Heart left ventricle (tissue), 16 donors: ENCODE data around the gene CCDC70. TPM values are rescaled to one million over a fixed set of nuclear protein-coding genes. Genes with fewer than 3 reads are reported as not detected.

ENCODE experiments used
- ATAC-seq, 4 donors: fragments of 200-7000 bp; cut with Tn5 transposase; one replicate each; pipeline ENCODE4 v1.9.1; 2020 to 2022; ENCODE audit warnings: moderate library complexity in 4 of 4, mild to moderate bottlenecking in 3 of 4, moderate number of reproducible peaks in 1 of 4
- DNase-seq, 5 donors: peaks; one replicate each; pipeline ENCODE4 v3.0.0-alpha.2; 2020
- H3K27ac ChIP-seq, 12 donors: fragments of 200-600 bp; sonication (generic) in 4 of 12; one replicate each; pipeline versions ENCODE4 v1.5.0 to v1.8.0; 2016 to 2022; ENCODE audit warnings: mild to moderate bottlenecking in 2 of 12
- H3K27me3 ChIP-seq, 9 donors: fragments of 200-600 bp; sonication (generic) in 2 of 9; one replicate each; pipeline versions ENCODE4 v1.5.1 to v1.8.0; 2016 to 2022; ENCODE audit warnings: mild to moderate bottlenecking in 3 of 9
- H3K36me3 ChIP-seq, 9 donors: fragments of 200-600 bp; sonication (generic) in 2 of 9; one replicate each; pipeline versions ENCODE4 v1.5.0 to v1.8.0; 2018 to 2022; ENCODE audit warnings: mild to moderate bottlenecking in 2 of 9
- H3K4me1 ChIP-seq, 12 donors: fragments of 200-600 bp; sonication (generic) in 4 of 12; one replicate each; pipeline versions ENCODE4 v1.5.0 to v1.8.0; 2016 to 2022; ENCODE audit warnings: mild to moderate bottlenecking in 3 of 12
- H3K4me3 ChIP-seq, 12 donors: fragments of 200-600 bp; sonication (generic) in 4 of 12; one replicate each; pipeline versions ENCODE4 v1.5.0 to v1.8.0; 2017 to 2022; ENCODE audit warnings: mild to moderate bottlenecking in 9 of 12, moderate library complexity in 4 of 12
- H3K9me3 ChIP-seq, 12 donors: fragments of 200-600 bp; sonication (generic) in 4 of 12; one replicate each; pipeline versions ENCODE4 v1.5.0 to v1.8.0; 2016 to 2022; ENCODE audit warnings: mild to moderate bottlenecking in 1 of 12
- POLR2A ChIP-seq, 2 donors: fragments of 450-650 bp; IDR thresholded peaks; one replicate each; pipeline ENCODE4 v1.6.1; 2017; ENCODE audit warnings: antibody characterized with exemption in 2 of 2, mild to moderate bottlenecking in 2 of 2, moderate library complexity in 2 of 2
- WGBS, 4 donors: extraction: QIAGEN DNeasy Blood & Tissue Kit in 2 of 4; methylation state at CpG; one replicate each; pipeline versions ENCODE4 v1.1.5 to v1.1.7; 2013 to 2018; 5-methylcytosine and 5-hydroxymethylcytosine counted together
- intact Hi-C, 10 donors: fragments of 100-400 bp; cut with DNase I; formaldehyde crosslinking; loops; one replicate each; pipeline versions ENCODE4 v1.11.1 to v1.14.2; 2022
- polyA plus RNA-seq, 2 donors: library from polyadenylated mRNA; stranded (reverse); fragments of 200-250 nt; gene quantifications; one replicate each; pipeline ENCODE4 v1.2.3, GENCODE V29; 2013
- total RNA-seq, 9 donors: library from RNA; depleted of rRNA in 2 of 9; stranded (reverse); fragments of >200 nt in 2 of 9; fragmentation: NEBNext Ultra II Directional in 3 of 9; extraction: Animal tissue kit (Norgen Biotek cat#: 25700) in 3 of 9; gene quantifications; one replicate each; pipeline versions ENCODE4 v1.1.0 to v1.2.4, GENCODE V29; 2016 to 2023
- TF ChIP-seq, protein P1 (sequence below), 12 donors: fragments of 200-600 bp; sonication (generic) in 4 of 12; IDR thresholded peaks; one replicate each; pipeline versions ENCODE4 v1.5.0 to v1.8.0; 2018 to 2022; ENCODE audit warnings: antibody characterized with exemption in 12 of 12, mild to moderate bottlenecking in 5 of 12
- donor health status: ischemic (EF 13 %, LVEDD 7.1; RV severe dilation, severe dysfunction).
- donor health status: healthy with polysubstance abuse.
- donor health status: DM: no; HTN: yes; CAD: no.
- donor health status: DM: no; HTN: no; CAD: no.
- donor health status: ischemic (EF 25% LVEDD 6.9; RV normal size, moderate dysfunction).
- donor health status: ischemic (EF 25% LVEDD 5.7; RV mildly dilated, moderate dysfunction).
- donor health status: healthy.
- donor health status: DM: yes; HTN: yes; CAD: no.
- donor health status: ischemic (EF 35%, LVEDD 5.7; RV mildly dilated, moderate dysfunction).
- donor health status: nonischemic (EF 11% LVEDD 7.7; RV severe dilation, severe dysfunction).
- donor health status: DM: yes; HTN: yes; CAD: no.
- donor health status: PGD.
- donor health status: ischemic (EF 29% LVEDD 5.4; RV normal size, mild dysfunction).
- donor health status: nonischemic (EF 23%, LVEDD 6.1; RV moderate dilation, normal function).

The CCDC70 gene
- total and polyA plus RNA-seq, 11 donors = not detected

DNA sequence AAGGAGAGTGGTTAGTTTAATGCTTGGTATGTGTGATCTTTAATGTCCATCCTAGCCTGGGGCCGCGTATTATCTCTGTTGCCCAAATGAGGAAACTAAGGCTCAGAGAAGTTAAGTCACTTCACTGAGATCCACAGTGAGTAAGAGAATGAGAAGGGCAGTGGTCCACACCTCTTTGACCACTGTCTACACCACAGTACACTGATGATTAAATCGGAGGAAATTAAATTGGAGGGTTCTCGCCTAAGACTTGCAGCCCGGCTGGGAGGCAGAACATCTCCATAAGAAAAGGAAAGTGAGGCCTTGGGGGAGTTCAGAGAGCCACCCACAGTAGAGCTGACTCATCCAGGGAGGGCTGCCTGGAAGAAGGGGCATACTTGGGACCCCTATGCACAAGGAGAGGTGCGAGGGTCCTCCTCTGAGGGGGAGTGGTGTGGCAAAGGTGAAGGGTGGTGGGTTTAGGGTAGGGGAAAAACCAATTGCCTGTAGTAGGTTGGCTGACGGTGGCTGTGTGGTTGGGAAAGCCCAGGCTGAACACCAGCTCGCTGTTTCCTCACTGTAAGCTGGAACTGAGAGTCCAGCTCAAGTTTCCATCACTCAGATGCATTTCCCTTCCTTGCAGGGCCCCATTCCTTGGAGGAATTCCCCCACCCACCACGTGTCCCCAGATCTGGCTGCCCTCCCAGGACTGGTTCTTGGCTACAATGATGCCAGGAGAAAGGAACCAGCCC, 42.8 kb upstream of the CCDC70 start:
- Histone ChIP-seq H3K27me3 (no peaks in the 10 kb centered on the region), H3K4me1 (peaks cover 0 to 62% (median 23%) of the 10 kb centered on the region in 12 donors), H3K27ac (peak overlapping the region in 11 of 12 donors; percentile 9 to 83 (median 58)), H3K9me3 (no peaks in the 10 kb centered on the region), H3K4me3 (no peak overlapping the region), H3K36me3 (no peaks in the 10 kb centered on the region)
- TF ChIP-seq, protein P1, sequence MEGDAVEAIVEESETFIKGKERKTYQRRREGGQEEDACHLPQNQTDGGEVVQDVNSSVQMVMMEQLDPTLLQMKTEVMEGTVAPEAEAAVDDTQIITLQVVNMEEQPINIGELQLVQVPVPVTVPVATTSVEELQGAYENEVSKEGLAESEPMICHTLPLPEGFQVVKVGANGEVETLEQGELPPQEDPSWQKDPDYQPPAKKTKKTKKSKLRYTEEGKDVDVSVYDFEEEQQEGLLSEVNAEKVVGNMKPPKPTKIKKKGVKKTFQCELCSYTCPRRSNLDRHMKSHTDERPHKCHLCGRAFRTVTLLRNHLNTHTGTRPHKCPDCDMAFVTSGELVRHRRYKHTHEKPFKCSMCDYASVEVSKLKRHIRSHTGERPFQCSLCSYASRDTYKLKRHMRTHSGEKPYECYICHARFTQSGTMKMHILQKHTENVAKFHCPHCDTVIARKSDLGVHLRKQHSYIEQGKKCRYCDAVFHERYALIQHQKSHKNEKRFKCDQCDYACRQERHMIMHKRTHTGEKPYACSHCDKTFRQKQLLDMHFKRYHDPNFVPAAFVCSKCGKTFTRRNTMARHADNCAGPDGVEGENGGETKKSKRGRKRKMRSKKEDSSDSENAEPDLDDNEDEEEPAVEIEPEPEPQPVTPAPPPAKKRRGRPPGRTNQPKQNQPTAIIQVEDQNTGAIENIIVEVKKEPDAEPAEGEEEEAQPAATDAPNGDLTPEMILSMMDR (IDR thresholded peaks at IDR 0.05) = no peak
- TF ChIP-seq POLR2A (IDR thresholded peaks at IDR 0.05) = no peak
- ATAC-seq (peak in 3 of 4 donors; percentile 10 to 19 (median 17)), DNase-seq (no peak)
- WGBS, 4 donors = 70 to 76% (median 73%) methylated on average over 9 of the region's 9 CpGs
- intact Hi-C loops = loop anchor here in 8 of 10 donors (5.0 to 10.0 kb wide), 6 partner anchors 176 to 308 kb away; partner anchors contain the start of genes NEK5 (in 8 of the 8), ALG11 (in 2 of the 8) and ATP7B (in 2 of the 8)

DNA sequence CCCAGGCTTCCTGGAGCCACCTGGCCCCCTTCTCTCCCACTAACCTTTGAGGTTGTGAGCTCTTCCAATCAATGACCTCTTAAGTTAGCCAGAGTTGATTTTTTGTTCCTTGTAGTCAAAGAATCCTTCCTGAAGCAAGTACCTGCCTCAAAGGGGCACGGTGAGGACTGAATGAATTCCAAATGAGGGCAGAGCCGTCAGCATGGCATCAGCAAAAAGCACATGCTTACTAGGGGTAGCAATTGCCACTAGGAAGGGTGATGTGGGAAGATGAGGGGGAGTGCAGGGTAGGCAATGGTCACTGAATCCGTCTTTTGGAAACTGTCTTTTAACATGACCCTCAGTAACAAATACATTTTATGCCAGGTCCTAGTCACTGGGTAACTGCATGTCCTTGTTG, 42.2 kb upstream of the CCDC70 start:
- intact Hi-C loops = loop anchor here in 8 of 10 donors (5.0 to 10.0 kb wide), 6 partner anchors 175 to 308 kb away; partner anchors contain the start of genes NEK5 (in 8 of the 8), ALG11 (in 2 of the 8) and ATP7B (in 2 of the 8)
- no peak for ATAC-seq
- no peak for DNase-seq
- Histone ChIP-seq H3K27me3 (no peaks in the 10 kb centered on the region), H3K36me3 (no peaks in the 10 kb centered on the region), H3K27ac (peak overlapping the region in 9 of 12 donors; percentile 2 to 83 (median 65)), H3K9me3 (no peaks in the 10 kb centered on the region), H3K4me1 (peaks cover 0 to 67% (median 29%) of the 10 kb centered on the region in 12 donors), H3K4me3 (no peak overlapping the region)
- TF ChIP-seq, protein P1 (IDR thresholded peaks at IDR 0.05) = no peak
- no peak for TF ChIP-seq POLR2A (IDR thresholded peaks at IDR 0.05)
- 72 to 94% (median 79%) methylated on average over 3 of the region's 3 CpGs for WGBS, 4 donors

DNA sequence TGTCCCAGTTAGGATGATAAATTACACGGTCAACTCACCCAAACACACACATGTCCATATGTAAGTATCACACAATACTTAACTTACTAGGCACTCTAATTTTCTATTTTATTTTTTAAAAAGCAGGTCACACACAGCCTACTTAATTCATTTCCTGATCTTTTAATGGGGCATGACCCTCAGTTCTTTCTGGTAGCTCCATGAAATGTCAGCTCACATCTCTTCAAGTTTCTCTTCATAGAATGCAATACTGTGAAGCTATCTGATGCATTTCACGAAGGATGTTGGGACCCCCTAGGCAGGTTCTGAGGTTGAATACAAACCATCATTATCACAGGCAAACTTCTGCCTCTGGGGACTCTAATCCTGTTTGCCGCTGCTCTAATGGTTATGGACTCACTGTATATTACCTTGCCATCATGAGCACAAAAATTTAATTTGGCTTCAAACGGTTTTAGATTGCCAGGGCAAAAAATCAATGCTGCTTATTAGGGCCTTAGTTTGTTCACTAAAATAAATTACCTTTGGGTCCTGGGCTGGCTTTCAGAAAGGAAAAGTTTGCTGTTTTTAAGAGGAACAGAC, 41.7 kb upstream of the CCDC70 start:
- intact Hi-C loops = no loop called here
- ATAC-seq = no peak
- peak overlapping the region in 3 of 12 donors; percentile 2 to 74 (median 58) for H3K27ac ChIP-seq

More for the DNA sequence above, 41.7 kb upstream of the CCDC70 start:
- TF ChIP-seq, protein P1 (IDR thresholded peaks at IDR 0.05) = no peak
- TF ChIP-seq POLR2A (IDR thresholded peaks at IDR 0.05) = no peak
- H3K9me3 ChIP-seq = no peaks in the 10 kb centered on the region
- H3K4me1 ChIP-seq = peaks cover 0 to 67% (median 32%) of the 10 kb centered on the region in 12 donors
- no peak for DNase-seq
- H3K27me3 ChIP-seq = no peaks in the 10 kb centered on the region
- no peaks in the 10 kb centered on the region for H3K36me3 ChIP-seq
- H3K4me3 ChIP-seq = no peak overlapping the region
- 80 to 89% (median 83%) methylated on average over 4 of the region's 4 CpGs for WGBS, 4 donors
